Measurements from ENCODE around the gene MTMR2. TPM values are rescaled to one million over a fixed set of nuclear protein-coding genes. Genes with fewer than 3 reads are reported as not detected.

MTMR2 gene
- total and polyA plus RNA-seq, 2 of the 13 experiments (the other 11 are each of a cell fraction or from before 2014, with no cell fraction given): 12.7 to 22.3 TPM

DNA sequence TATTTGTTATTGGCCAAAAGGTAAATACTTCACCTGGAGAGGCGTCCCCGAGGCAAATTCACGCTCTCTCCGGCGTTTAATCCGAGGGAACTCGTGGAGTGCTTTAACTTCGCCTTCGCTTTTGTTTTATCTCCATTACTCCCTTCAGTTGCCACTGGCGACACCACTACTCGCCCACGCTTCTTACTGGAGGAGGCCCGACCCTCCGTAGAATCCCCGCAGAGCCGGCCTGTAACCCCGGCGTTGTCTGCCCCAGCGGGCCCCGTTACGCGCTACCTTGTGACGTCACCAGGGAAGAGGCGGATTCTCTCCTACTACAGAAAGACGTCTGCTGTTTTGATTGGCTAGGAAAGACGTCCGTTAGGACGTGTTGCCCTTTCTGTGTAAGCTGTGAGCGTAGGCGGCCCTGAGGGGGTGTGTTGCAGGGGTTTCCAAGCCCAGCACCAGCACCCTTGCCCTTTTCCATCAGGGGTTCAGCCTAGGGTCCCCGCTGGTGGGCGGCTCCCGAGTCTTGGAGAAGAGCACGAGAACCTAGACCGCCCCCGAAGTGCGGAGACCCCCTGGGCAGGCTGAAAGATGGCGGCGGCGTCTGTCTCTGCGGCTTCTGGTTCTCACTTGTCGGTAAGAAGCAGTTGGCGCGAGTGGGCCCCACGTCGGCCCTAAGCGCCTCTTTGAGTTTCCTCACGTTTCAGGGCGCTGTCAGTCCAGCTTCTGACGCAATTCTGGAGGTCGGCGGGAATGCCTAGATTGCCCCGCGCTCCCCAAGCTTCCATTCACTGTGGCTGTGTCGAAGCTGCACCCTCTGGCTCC is 133.6 kb downstream of the MTMR2 start, which contains the start of gene CEP57 (continued):
- peak; percentile 63; the same call in 1 of the 2 replicates for TF ChIP-seq ZNF687 (CRISPR knock-in tag; IDR thresholded peaks at IDR 0.05)
- TF ChIP-seq, protein P1, sequence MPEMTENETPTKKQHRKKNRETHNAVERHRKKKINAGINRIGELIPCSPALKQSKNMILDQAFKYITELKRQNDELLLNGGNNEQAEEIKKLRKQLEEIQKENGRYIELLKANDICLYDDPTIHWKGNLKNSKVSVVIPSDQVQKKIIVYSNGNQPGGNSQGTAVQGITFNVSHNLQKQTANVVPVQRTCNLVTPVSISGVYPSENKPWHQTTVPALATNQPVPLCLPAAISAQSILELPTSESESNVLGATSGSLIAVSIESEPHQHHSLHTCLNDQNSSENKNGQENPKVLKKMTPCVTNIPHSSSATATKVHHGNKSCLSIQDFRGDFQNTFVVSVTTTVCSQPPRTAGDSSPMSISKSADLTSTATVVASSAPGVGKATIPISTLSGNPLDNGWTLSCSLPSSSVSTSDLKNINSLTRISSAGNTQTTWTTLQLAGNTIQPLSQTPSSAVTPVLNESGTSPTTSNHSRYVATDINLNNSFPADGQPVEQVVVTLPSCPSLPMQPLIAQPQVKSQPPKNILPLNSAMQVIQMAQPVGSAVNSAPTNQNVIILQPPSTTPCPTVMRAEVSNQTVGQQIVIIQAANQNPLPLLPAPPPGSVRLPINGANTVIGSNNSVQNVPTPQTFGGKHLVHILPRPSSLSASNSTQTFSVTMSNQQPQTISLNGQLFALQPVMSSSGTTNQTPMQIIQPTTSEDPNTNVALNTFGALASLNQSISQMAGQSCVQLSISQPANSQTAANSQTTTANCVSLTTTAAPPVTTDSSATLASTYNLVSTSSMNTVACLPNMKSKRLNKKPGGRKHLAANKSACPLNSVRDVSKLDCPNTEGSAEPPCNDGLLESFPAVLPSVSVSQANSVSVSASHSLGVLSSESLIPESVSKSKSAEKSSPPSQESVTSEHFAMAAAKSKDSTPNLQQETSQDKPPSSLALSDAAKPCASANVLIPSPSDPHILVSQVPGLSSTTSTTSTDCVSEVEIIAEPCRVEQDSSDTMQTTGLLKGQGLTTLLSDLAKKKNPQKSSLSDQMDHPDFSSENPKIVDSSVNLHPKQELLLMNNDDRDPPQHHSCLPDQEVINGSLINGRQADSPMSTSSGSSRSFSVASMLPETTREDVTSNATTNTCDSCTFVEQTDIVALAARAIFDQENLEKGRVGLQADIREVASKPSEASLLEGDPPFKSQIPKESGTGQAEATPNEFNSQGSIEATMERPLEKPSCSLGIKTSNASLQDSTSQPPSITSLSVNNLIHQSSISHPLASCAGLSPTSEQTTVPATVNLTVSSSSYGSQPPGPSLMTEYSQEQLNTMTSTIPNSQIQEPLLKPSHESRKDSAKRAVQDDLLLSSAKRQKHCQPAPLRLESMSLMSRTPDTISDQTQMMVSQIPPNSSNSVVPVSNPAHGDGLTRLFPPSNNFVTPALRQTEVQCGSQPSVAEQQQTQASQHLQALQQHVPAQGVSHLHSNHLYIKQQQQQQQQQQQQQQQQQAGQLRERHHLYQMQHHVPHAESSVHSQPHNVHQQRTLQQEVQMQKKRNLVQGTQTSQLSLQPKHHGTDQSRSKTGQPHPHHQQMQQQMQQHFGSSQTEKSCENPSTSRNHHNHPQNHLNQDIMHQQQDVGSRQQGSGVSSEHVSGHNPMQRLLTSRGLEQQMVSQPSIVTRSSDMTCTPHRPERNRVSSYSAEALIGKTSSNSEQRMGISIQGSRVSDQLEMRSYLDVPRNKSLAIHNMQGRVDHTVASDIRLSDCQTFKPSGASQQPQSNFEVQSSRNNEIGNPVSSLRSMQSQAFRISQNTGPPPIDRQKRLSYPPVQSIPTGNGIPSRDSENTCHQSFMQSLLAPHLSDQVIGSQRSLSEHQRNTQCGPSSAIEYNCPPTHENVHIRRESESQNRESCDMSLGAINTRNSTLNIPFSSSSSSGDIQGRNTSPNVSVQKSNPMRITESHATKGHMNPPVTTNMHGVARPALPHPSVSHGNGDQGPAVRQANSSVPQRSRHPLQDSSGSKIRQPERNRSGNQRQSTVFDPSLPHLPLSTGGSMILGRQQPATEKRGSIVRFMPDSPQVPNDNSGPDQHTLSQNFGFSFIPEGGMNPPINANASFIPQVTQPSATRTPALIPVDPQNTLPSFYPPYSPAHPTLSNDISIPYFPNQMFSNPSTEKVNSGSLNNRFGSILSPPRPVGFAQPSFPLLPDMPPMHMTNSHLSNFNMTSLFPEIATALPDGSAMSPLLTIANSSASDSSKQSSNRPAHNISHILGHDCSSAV (CRISPR knock-in tag; IDR thresholded peaks at IDR 0.05; ENCODE audit: borderline replicate concordance): no peak
- no peak for TF ChIP-seq ZNF720 (CRISPR knock-in tag; IDR thresholded peaks at IDR 0.05)
- no peak for TF ChIP-seq JDP2 (CRISPR knock-in tag; IDR thresholded peaks at IDR 0.05; ENCODE audit: borderline replicate concordance)
- TF ChIP-seq CC2D1A (CRISPR knock-in tag; IDR thresholded peaks at IDR 0.05): no peak
- TF ChIP-seq YY1 (IDR thresholded peaks at IDR 0.05; ENCODE audit: insufficient read depth, insufficient replicate concordance, low read depth, low read length): peak; percentile 85
- TF ChIP-seq, protein P2, sequence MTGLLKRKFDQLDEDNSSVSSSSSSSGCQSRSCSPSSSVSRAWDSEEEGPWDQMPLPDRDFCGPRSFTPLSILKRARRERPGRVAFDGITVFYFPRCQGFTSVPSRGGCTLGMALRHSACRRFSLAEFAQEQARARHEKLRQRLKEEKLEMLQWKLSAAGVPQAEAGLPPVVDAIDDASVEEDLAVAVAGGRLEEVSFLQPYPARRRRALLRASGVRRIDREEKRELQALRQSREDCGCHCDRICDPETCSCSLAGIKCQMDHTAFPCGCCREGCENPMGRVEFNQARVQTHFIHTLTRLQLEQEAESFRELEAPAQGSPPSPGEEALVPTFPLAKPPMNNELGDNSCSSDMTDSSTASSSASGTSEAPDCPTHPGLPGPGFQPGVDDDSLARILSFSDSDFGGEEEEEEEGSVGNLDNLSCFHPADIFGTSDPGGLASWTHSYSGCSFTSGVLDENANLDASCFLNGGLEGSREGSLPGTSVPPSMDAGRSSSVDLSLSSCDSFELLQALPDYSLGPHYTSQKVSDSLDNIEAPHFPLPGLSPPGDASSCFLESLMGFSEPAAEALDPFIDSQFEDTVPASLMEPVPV (CRISPR knock-in tag; IDR thresholded peaks at IDR 0.05): 0 out of 2 replicates have a peak, but pooled peaks have one; percentile 11
- TF ChIP-seq RARA (CRISPR knock-in tag; IDR thresholded peaks at IDR 0.05): 0 out of 2 replicates have a peak, but pooled peaks have one; percentile 8
- TF ChIP-seq SNAPC5 (CRISPR knock-in tag; IDR thresholded peaks at IDR 0.05; ENCODE audit: borderline replicate concordance): peak; percentile 14; the same call in 1 of the 2 replicates
- no peak; the same call in 1 of the 2 replicates for TF ChIP-seq NRL (CRISPR knock-in tag; IDR thresholded peaks at IDR 0.05; ENCODE audit: borderline replicate concordance)
- no peak for TF ChIP-seq TRIM22 (IDR thresholded peaks at IDR 0.05)
- TF ChIP-seq ZMAT3 (CRISPR knock-in tag; conservative IDR thresholded peaks at IDR 0.05): no peak

Measured in HepG2 (cell line).